GM23248 (cell line): ENCODE measurements around the gene PDGFC.

Experiments used
- EZH2 ChIP-seq: fragments of 200-600 bp; sonication (generic); IDR thresholded peaks from 2 replicates; pipeline ENCODE4 v1.6.1; 2018; ENCODE audit warnings: antibody characterized with exemption, mild to moderate bottlenecking; ENCODE audit not compliant: insufficient read depth, poor library complexity, severe bottlenecking
- EZH2phosphoT487 ChIP-seq: fragments of 200-600 bp; sonication (generic); IDR thresholded peaks from 2 replicates; pipeline ENCODE4 v1.6.1; 2018; ENCODE audit warnings: antibody characterized with exemption, moderate library complexity, mild to moderate bottlenecking, low read depth; ENCODE audit not compliant: insufficient read depth

GRCh38 chr4:156799121-156799589, 172.4 kb downstream of the PDGFC start:
- TF ChIP-seq EZH2 (no peak), EZH2phosphoT487 (no peak)
